Islet of Langerhans (tissue), 1 donor: Measurements from ENCODE around the gene ATP12A.

Experiments used
- FAIRE-seq: peaks from one replicate; lab custom pipeline; 2011; peaks lifted over from hg19 to GRCh38; lab: Jason Lieb, UNC

ATP12A gene

DNA sequence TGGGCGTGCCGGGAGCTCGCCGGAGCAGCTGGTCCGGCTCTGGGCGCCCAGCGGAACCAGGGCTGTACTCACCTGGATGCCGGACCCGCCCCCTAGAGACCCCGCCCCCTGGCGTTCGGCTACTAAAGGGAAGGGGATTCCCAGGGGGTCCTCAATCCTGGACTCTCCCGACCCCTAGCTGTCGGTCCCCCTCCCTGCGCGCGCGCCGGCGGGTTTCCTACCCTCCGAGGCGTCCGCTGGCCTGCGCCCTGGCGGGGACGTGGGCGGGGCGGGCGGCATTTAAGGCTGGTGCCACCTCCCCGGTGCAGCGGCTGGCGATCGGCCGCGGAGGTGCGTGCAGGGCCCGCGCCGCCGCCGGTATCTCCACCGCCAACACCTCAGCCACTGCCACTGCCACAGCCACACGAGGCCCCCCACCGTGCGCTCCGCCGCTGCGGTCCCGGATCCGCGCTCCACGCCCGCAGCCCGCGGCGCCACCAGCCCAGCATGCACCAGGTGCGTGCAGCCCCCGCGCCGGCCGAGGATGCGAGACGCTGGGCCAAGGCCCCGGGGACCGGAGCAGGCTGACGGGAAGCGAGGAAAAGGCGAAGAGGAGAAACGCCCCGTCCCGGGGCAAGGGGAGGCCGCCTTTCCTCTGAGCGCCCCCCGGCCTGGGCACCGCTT lies at the start of gene ATP12A:
Gene ATP12A (plus strand): TSS at position 151 of the 663 bp plus-strand sequence. CDS start 336 bp downstream, at position 487.
- no peak for FAIRE-seq

DNA sequence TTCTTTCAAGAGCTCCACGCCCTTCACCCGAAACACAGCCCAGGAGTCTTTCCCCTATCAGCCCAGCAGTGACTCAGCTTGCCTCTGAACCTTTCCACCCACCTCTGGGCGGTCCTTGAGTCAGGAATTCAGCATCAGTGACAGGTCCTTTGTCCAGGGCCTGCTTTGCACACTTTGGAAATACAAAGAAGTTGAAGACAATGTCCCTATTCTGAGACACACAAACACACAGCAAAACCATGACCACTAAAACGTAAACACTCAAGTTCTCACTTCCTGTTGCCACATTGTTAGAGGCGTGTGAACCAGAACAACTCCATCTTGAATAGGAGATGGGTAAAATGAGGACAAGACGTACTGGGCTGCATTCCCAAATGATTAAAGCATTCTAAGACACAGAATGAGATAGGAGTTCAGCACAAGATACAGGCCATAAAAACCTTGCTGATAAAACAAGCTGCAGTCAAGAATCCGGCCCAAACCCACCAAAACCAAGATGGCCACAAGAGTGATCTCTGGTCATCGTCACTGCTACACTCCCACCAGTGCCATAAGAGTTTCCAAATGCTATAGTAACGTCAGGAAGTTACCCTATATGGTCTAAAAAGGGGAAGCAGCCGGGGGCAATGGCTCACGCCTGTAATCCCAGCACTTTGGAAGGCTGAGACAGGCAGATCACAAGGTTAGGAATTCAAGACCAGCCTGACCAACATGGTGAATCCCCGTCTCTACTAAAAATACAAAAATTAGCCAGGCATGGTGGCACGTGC lies 49.2 kb upstream of the ATP12A start:
- FAIRE-seq, result no peak

DNA sequence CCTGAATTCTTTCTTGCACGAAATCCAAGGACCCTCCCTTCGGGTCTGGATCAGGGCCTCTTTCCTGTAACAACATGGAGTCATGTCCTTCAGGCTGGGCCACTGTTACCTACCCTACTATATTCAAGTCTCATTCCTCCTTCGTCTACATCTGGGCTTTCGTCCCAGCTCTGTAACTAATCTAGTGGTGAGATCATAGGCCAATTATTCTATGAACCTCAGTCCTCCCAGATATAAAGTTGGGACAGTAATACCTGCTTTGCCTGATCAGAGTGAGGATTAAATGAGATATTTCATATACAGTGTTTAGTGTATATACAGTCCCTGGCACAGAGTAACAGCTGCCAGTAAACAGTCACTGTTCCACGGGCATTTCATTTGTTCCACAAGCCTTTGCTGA lies 48.3 kb upstream of the ATP12A start:
- no peak for FAIRE-seq

DNA sequence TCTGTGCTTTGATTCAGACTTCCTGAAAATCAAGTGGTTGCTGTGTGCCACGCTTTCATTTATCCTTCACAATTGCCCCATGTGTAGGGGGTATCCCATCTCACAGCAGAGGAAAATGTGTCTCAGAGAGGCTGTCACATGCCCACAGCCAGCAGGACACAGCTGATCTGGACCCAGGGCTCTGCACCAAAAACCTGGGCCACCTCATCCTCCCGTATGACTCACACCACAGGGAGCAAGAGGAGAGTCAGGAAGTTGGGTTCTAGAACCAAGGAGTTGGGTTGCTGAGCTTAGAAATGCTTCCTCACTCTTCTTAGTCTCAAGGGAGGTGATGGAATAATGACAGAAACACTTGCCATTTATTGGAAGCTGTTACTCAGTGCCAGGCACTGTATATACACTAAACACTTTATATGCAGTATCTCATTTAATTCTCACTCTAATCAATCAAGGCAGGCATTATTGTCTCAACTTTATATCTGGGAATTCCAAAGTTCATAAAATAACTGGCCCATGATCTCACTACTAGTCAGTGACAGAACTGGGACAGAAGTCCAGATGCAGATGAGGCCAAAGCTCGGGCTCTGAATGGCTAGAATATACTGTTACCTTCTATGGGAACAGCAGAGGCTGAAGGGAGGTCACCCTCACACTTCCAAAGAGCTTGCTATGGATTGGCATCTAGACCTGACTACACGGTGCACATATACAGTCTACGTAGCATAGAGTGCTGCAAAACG lies 47.7 kb upstream of the ATP12A start:
- no peak for FAIRE-seq

DNA sequence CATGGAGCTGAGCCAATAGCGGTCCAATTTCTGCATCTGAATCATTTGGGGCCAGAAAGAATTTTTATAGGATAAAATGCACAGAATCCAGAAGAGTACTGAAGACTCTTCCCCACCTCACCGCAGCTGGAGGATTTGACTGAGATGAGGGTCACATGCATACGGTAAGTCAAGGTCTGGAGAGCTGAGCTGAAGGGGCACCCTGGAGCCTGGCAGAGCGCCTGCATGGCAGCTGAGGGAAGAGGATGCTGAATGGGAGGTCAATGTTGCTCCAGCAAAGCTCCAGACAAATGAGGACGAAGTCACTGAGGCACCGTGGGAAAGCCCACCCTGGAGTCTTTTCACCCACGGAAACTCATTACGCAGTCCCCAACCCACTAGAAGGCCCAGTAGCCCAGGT lies 43.4 kb upstream of the ATP12A start:
- no peak for FAIRE-seq

DNA sequence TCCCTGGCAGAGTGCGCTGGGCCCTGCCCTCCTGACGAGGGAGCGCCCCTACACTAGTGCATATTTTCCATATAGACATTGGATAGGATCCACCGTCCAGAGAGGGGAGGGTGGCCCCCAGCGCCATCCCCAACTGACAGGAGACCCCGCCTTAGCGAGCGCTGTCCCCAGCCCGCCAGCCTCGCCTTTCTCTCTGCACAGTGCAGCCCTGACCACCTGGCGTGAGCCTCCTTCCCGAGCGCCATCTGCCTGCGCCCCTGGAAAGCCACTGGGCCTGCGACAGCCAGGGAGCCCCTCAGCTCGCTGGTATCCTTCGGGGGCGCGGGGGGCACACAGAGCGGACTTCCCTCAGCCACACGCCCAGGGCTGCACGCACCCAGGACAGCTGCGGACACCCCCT lies 42.1 kb upstream of the ATP12A start:
- FAIRE-seq, result no peak

DNA sequence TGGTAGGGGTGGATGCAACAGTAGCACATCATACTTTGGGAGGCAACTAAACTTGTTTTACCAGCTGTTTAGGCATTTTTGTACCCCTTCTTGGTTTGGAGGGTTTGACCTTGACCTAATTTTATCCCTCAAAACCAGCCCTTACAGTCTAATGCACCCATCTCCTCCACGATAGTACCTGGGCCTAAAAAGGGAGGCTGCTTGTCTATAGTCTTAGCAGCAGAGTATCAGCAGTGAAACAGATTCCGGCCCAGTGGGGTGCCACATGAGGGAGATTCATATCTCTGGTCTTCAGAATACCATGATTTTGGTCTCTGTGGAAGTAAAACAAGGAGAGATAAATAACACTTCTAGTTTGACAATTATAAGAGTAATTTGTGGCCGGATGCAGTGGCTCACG lies 39.5 kb upstream of the ATP12A start:
- FAIRE-seq, result no peak

DNA sequence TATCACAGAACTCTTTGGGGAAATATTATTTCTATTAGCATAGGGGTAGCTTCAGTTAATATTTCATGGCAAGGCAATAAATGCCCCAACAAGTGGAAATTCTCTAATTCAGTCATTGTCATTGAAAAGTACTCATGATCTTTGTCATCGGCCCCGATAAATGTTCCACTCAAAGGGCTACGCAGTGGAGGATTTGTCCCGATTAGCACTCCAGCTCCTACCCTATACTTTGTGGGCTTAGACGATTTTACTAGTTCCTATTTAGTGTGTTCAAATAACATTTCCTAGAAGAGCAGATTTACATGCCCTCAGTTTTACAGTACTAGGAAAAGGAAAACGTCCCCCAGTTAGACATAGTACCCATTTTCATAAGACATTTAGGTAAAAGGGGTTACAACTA lies 38.0 kb upstream of the ATP12A start:
- no peak for FAIRE-seq

DNA sequence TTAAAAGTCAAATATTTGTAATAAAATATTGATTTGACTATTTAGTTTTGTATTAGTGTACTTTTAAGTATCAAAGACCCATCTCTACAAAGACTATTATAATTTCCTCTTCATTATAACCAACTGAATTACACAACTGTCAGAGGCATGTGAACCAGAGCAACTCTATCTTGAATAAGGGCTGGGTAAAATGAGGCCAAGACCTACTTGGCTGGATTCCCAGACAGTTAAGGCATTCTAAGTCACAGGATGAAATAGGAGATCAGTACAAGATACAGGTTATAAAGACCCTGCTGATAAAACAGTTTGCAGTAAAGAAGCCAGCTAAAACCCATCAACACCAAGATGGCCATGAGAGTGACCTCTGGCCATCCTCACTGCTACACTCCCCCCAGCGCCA lies 36.2 kb upstream of the ATP12A start:
- FAIRE-seq, result no peak

DNA sequence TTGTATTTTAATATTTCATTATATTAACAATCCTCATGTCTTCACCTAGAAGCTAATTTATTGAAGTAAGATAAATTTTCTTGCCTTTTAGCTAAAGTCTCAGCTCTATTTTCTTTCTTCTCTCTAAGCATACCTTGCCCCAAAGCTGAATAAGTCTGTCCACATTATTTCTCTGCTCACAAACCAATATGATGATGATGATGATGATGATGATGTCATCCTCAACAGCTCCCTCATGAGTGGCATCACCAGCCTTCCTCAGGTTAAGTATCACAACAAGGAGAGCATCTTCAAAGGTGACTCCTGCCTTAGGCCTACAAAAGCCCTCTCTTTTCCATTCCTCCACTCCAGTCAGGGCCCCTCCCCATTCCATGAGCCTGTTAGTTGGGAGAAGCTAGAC lies 31.9 kb upstream of the ATP12A start:
- FAIRE-seq, result no peak

DNA sequence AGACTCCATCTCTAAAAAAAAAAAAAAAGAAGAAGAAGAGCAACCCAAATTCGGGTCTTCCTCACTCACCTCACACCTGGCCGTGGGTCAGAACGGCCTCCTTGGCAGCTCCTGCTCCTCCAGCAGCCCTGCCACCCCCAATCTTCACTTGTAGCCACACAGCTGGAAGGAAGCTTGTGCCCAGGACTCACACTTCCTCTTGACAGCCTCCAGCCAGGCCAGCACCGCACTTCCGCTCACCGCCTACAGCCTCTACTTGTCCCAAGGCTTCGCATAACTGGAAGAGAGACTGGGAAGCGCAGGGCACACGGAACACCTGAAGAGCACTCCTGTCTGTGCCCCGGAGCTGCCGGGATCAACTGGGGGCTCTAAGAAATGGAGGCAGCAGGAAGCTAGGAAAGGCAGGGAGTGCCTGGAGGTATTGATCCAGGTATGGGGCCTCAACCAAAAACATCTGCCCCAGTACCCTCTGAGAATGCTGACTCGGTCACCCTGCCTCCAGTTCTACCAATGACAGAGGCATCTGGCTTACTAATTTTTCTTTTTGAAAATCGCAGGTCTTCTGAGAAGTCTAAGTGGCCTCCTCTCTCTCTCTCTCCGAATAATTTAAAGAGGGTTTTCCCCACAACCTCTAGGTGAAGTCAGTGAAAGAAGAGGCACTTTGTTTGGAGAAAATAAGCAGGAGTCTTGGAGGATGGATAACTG lies 31.1 kb upstream of the ATP12A start:
- no peak for FAIRE-seq

DNA sequence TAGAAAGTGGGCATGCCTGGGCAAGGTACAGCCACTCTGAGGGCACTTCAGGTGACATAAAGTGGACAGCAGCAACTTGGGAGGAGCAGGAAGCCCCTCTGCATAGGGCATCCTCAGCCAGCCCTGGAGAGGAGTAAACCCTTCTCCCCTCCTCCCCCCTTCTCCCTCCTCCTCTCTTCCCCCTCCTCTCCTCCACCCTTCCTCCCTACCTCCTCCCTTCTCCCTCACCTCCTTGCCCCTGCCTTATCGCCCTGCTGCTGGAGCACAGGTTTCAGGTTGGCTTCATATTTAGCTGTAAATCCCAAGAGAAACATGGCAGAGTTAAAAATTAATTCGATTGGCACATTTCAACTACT lies 30.5 kb upstream of the ATP12A start:
- FAIRE-seq, result no peak

DNA sequence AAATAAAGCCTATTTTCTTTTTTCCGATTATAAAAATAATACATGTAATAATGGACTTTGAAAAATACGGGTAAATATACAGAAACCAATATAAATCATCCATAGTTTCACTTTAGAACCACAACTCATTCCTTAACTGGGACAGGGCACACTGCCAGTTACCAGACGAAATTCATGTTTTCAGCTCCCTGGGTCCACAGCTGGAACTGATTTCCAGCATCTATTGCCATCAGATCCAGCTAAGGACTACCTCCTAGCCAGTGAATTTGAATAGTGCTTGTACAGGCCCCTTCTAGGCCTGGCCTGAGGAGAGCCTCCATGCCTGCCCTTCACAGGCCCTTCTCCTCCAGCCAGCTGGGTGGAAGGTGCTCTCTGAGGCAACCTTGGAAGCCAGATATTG lies 30.0 kb upstream of the ATP12A start:
- FAIRE-seq, result no peak

DNA sequence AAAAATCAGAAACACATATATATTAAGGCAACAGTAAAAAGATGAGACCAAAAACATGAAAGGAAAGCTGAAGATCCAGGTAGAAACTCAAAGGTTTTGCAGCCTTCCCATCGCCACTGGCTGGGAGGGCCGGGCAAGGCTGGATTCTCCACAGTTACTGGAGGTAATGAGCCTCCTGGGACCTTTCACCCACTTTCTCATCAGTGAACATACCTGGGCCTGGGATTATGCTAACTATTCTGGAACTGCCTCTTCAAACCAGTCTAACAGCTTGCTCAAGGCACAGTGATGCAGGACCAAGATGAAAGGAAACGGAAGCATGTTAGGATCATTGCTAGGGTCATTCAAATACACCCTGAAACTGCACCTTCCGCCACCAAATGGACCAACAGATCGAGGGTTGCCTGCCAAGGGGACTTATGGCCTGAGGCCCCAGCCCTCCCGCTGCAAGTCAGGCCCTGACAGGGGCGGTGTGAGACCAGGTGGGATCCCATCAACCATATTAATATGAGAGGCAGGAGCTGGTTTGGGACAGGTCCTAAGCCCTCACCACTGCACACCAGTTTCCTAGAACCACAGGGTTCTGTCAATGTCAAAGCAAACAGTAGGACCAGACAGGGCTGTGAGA lies 28.4 kb upstream of the ATP12A start:
- no peak for FAIRE-seq

DNA sequence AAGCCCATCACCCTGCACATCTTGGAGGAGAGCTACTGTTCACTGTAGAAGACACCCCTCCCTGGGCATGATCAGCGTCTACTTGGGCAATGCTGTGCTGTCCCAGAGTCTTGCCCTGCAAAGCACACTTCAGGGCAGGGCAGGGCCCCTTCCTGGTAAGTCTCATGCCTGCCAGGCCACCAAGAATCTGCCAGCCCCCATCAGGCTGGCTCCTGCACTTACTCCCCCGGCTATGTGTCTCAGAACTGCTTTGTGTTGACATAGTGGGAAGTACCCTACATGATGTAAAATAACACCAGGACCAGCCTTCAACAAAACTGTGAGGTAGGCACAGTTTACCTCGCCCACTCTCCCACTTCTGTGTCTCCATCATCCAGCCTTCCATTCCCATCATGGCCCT lies 27.8 kb upstream of the ATP12A start:
- FAIRE-seq, result no peak

DNA sequence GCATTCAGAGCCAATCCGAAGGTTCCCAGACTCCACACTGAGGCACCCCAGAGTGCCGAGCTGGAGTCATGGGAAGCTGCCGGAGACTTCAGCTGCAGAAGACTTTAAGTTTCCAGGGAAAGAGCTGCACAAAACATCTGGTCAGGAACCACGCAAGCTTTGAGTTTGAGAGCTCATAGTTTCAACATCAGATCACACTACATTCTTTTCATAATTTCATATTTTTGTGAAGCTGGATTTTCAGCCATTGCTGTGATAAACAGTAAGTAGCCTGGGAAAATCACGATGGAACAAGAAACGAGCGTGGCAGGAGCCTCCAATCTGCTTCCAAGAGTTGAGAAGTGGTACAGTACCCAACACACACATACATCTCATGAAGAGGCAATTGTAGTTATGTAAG lies 25.5 kb upstream of the ATP12A start:
- no peak for FAIRE-seq

DNA sequence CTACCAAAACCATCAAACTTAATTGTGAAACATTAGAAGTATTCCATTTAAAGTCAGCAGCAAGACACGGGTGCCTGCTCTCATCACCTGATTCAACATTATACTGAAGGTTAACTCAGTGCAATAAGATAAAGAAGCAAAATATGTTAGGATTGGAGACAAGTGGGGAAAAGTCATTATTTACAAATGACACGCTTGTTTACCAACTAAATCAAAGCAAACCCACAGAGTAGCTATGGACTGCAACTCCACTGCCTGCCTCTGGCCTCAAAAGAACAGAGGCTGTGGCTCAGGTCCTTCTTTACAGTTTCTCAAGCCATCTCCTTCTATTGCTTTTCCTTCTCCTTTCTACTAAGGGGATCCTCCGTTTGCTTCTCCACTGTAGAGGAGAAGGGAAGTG lies 21.0 kb upstream of the ATP12A start:
- FAIRE-seq, result no peak

DNA sequence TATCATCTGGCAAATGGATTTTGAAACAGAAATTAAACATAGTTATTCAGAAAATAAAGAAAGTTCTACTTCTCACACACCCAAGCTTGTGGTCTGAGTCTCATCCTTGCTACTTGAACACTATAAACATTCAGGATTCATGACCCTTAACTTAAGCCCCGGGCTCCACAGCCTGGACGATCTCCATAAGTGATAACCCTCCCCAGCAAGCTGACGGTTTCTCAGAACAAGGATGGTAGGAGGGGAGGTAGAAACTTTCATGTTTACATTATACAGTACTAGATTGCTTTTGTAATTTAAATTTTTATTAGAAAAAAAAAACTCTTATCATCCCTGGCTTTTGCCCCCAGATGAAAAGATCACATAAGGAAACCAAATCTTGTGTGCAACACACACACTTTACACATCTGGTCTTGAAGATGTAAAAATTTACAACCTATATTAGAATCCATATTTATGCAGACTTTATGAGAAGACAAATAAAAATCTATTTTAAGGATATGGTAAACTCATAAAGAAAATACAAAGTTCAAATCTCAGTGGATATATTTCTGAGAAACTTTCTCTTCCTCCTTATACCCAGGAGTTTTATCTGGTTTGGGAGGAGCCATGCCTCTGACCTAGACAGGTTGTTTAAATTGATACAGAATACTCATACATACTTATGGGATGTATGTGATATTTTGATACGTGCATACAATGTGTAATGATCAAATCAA lies 20.0 kb upstream of the ATP12A start:
- no peak for FAIRE-seq

DNA sequence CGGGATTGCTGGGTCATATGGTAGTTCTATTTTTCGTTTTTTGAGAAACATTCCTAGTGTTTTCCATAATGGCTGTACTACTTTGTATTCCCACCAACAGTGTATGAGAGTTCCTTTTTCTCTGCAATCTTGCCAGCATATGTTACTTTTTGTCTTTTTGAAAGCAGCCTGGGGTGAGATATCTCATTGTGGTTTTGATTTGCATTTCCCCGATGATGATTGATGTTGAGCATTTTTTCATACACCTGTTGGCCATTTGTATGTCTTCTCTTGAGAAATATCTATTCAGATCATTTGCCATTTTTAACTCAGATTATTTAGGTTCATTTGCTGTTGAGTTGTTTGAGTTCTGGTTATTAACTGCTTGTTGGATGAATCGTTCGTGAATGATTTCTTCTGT lies 18.5 kb upstream of the ATP12A start:
- no peak for FAIRE-seq

DNA sequence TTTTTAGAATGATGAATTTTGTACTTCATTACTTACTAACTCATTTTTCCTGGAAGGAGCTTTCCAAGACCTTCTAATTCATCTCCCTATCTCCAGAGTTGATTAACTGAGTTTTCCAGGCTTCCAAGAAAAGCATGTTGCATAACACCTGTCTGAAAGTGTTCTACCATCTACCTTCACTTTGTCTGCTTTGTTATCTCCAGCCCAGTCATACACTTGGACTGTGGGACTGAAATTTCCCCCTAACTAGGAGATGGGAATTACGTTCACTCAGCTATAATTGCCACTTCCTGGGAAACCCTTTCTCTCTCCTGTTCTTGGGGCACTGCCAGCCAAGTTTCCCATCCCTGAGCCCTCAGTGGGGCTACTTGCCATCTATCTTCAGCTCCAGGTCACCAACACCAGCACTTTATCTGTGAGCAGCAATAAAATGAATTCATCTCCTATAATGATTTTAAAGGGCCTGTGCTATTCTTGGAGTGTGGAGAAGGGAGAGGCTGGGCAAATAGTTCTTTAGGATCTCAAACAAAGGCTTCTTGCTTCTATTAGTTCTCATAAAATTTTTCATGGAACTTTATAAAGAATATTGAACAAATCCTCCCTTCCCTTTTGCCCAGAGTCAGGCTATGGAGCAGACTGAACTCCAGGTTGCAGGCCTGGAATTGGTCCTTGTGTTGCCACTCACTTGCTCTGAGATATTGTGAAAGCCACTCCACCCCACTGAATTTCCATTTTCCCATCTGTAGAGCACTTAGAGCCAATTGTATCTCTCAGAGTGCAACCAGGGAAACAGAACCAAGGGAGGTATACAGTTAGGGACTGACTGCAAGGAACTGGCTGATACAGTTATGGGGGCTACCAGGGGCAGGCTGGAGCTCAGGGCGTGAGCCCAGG lies 17.8 kb upstream of the ATP12A start:
- no peak for FAIRE-seq

DNA sequence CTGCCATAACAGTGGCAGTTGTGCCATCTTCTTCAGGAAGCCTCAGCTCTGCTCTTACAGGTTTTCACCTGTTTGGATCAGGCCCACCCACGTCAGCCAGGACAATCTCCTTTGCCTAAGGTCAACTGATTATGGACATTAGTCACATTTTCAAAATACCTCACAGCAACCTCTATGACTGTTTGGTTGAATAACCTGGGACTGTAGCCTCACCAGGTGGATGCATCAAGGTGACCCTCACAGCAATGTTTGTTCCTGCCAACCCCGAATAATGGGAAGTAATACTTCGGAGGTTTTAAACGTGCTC lies 17.2 kb upstream of the ATP12A start:
- no peak for FAIRE-seq
